GM12891 (cell line): Measurements from ENCODE around the gene PIAS1.

Experiments used
- DNase-seq: peaks from one replicate; pipeline ENCODE4 v3.0.0; 2011; ENCODE audit warnings: low spot score; ENCODE audit not compliant: insufficient read length
- FAIRE-seq: peaks from 2 replicates; lab custom pipeline; 2011; peaks lifted over from hg19 to GRCh38; lab: Jason Lieb, UNC
- PAX5 ChIP-seq: IDR thresholded peaks from 2 replicates; pipeline ENCODE4 v1.6.1; 2011; ENCODE audit warnings: low read length, moderate library complexity, mild to moderate bottlenecking; ENCODE audit not compliant: insufficient read depth, severe bottlenecking
- POLR2A ChIP-seq: IDR thresholded peaks from 2 replicates; pipeline ENCODE4 v1.6.1; 2011; ENCODE audit warnings: low read depth, low read length, control low read depth
- POLR2AphosphoS5 ChIP-seq: IDR thresholded peaks from 2 replicates; pipeline ENCODE4 v1.6.1; 2011; ENCODE audit warnings: low read depth, low read length, control low read depth
- POU2F2 ChIP-seq: IDR thresholded peaks from 2 replicates; pipeline ENCODE4 v1.6.1; 2011; ENCODE audit warnings: low read depth, mild to moderate bottlenecking, control low read depth, low read length, moderate library complexity
- SPI1 ChIP-seq: IDR thresholded peaks from 2 replicates; pipeline ENCODE4 v1.6.1; 2011; ENCODE audit warnings: low read depth, low read length, control low read depth
- TAF1 ChIP-seq: IDR thresholded peaks from 2 replicates; pipeline ENCODE4 v1.6.1; 2011; ENCODE audit warnings: low read depth, low read length, control low read depth

The PIAS1 gene

DNA sequence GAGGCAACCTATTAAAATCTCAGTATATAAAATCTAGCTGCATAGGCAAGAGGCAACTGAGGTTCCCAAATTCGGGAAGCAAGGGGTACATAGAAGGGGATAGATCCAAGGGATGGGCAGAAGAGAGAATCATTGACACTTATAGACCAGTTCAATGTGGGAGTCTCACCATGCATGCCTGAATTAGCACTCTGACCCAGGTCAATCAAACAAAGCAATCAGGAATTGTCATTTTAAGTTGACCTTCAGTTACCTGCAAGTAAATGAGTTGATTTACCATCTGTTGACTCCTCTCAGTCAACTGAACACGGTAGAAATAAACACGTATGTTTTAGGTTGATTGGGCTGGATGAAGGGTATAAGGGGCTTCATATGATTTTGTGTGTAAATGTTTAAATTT is 33.4 kb upstream of the PIAS1 start:
- TF ChIP-seq POLR2AphosphoS5 (no peak), POLR2A (no peak), TAF1 (no peak), POU2F2 (no peak), PAX5 (no peak), SPI1 (no peak)
- DNase-seq (no peak), FAIRE-seq (no peak)

DNA sequence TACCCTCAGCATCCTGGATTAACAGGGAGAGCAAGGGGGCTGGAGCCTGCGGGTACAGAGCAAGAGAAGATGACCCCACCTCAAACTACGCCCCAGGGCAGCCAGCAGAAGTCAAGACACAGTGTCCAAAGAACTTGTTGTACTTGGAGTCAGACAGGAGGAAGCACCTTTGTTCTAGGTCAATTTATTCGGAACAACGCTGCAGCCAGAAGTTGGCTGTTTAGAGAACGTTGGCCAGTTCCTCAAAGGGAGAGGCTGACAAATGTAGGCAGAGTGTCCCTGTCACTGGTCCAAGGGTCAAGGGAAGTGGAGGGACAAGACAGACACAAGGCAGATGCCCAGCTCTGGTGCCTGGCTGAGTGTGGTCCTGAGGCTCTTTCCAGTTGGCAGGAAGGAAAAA is 32.1 kb upstream of the PIAS1 start:
- TF ChIP-seq SPI1 (no peak), POLR2A (no peak), PAX5 (no peak), POU2F2 (no peak)
- FAIRE-seq (no peak), DNase-seq (no peak)

DNA sequence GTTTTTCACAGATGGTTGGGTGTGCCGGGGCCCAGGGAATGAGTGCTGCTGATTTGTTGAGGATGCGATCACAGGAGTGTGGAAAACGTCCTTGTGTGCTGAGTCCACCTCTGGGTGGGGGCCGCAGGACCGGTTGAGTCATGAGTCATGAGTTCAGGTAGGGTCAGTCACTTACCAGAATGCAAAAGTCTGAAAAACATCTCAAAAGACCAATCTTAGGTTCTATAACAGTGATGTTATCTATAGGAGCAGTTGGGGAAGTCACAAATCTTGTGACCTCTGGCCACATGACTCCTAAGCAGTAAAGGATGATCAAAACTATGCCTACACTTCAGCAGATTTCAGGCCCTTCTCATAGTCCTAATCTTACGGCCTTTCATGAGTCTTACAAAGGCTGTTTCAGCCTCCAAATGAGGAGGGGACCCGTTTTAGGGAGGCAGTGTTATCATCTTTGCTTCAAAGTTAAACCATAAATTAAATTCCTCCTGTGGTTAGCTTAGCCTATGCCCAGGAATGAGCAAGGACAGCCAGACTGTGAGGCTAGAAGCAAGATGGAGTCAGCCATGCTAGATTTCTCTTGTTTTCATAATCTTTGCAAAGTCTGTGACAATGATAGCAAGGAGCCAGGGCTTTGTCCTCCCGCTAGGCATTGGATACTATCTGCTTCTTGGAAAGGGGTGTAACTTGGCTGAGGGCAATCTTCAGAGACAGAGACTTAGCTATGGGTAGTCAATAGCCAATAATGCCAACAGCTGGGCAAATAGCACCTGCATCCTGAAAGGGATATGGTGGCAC is 30.6 kb upstream of the PIAS1 start:
- no peak for TF ChIP-seq SPI1
- no peak for TF ChIP-seq POLR2A
- TF ChIP-seq PAX5: no peak
- no peak for TF ChIP-seq POLR2AphosphoS5
- TF ChIP-seq TAF1: no peak
- TF ChIP-seq POU2F2: no peak
- FAIRE-seq: no peak

DNA sequence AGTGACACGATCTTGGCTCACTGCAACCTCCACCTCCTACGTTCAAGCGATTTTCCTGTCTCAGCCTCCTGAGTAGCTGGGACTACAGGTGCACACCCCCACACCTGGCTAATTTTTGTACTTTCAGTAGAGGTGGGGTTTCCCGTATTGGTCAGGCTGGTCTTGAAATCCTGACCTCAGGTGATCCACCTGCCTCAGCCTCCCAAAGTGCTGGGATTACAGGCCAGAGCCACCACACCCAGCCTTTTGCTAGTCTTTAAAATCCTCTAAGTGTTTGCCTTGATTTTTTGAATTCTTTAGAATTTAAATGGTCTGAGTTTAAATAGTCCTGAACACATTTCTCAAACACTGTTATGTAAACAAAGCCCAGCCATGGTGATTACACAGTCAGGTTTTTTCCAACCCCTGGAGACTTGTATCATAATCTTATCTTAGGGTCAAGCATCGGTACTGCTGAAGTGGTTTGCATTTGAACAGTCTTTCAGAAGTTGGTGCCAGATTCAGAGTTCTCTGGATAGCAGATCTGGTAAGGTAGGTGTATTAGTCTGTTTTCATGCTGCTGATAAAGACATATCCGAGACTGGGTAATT is 28.2 kb upstream of the PIAS1 start:
- TF ChIP-seq POLR2A: no peak
- TF ChIP-seq POU2F2: no peak
- TF ChIP-seq TAF1: no peak
- TF ChIP-seq POLR2AphosphoS5: no peak
- no peak for TF ChIP-seq SPI1
- TF ChIP-seq PAX5: no peak
- no peak for FAIRE-seq
- DNase-seq: no peak

More for the DNA sequence above, 30.6 kb upstream of the PIAS1 start:
- DNase-seq: no peak

DNA sequence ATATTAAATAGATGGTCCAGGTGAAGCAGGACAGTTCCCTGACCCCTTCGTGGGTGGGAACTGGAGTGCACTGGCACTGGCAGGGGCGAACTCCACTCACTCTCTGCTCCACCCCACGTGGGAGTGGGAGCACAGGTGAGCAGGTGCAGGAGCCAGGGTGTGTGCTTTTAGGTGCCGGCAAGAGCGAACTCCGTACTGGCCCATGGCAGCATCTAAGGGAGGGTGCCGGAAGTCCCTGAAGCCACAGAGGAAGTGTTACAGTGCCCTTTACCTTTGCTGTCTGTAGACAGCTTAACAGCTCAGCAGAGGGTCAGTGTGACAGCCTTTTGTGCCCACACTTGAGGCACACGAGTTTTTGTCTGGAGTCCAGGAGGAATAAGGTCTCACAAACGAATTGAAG is 26.7 kb upstream of the PIAS1 start:
- DNase-seq (no peak), FAIRE-seq (no peak)
- 0 out of 2 replicates have a peak, but pooled peaks have one; percentile 5 for TF ChIP-seq SPI1
- TF ChIP-seq POU2F2: no peak

DNA sequence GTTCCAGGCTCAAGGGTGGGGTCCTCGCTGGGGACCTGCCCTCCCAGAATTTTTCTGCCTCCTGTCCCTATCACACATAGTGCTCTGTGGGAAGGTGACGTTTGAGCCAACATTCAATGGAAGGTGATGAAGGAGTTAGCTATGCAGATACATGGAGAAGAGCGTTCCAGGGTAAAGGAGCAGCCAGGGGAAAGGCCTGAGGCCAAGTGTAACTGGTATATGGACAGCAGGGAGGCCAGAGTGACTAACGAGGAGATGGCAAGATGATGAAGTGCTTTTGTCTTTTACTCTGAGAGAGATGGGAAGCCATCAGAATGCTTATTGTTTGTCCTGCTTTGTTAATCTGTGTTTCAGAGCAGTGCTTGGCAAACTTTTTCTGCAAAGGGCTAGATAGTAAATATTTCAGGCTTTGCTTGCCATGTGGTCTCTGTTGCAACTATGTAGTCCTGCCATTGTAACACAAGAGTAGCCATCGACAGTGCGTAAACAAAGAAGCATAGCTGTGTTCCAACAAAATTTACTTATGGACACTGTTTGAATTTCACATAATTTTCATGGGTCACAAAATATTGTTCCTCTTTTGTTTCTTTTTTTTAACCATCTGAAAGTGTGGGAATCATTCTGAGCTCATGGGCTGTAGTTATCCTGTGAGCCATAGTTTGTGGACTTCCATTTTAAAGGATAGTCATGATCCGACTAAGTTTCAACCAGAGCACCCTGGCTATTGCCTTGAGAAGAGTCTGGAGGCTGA is 25.8 kb upstream of the PIAS1 start:
- DNase-seq: no peak
- no peak for FAIRE-seq
- TF ChIP-seq POLR2A: no peak
- TF ChIP-seq SPI1: no peak
- TF ChIP-seq POLR2AphosphoS5: no peak
- TF ChIP-seq POU2F2: no peak
- TF ChIP-seq PAX5: no peak
- no peak for TF ChIP-seq TAF1

DNA sequence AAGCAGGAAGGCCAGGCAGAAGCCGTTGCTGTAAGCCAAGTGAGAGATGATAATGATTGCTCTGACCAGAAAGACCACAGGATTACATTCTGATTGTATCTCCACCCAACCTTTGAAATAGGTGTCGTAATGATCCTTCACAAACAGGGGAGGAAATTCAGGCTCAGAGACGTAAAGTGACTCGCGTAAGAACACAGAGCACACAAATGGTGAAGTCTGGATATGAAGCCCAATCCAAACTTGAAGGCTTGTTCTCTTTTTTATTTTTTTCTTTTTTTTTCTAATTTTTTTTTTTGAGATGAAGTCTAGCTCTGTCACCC is 25.3 kb upstream of the PIAS1 start:
- DNase-seq: no peak
- TF ChIP-seq POLR2AphosphoS5 (no peak), PAX5 (no peak), SPI1 (no peak), POLR2A (no peak), POU2F2 (no peak), TAF1 (no peak)
- no peak for FAIRE-seq

DNA sequence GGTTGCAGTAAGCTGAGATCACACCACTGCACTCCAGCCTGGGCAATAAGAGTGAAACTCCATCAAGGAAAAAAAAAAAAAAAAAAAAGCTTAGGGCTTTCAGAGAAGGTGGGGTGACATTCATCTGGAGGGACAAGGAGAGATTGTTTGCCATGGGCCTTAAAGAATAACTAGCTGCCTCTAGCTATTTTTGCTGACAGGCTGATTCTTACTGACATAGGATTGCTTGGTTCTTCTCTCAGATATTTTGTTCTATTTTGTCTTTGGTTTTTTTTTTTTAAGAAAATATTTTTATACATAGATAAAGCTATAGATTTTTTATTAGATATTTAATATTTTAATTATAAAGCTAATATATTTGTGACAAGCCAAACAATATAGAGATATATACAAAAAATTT is 24.2 kb upstream of the PIAS1 start:
- no peak for TF ChIP-seq SPI1
- TF ChIP-seq POLR2A: no peak
- TF ChIP-seq TAF1: no peak
- TF ChIP-seq PAX5: no peak
- no peak for TF ChIP-seq POLR2AphosphoS5
- TF ChIP-seq POU2F2: no peak
- FAIRE-seq (no peak), DNase-seq (no peak)

DNA sequence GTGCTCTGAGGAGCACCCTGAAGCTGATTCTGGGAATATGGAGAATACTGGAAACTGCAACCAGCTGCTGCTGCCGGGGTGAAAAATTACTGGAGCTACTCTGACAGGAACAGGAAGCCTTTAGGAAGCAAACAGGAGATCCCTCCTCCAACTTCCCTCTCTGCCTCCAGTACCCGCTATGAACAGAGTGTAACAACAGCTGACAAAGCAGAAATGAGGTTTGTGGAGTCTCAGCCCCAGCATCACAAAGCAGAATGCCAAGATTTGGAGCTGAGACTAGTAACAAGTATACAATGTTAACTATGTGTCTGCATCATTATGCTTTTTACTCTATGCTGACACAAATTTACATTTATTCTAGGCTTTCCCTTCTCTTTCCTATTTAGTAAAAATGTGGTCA is 22.7 kb upstream of the PIAS1 start:
- no peak for DNase-seq
- TF ChIP-seq PAX5 (no peak), TAF1 (no peak)
- FAIRE-seq: no peak

GRCh38 chr15:68032672-68033071 is 21.4 kb upstream of the PIAS1 start:
- FAIRE-seq: no peak
- 0 out of 2 replicates have a peak, but pooled peaks have one; percentile 18 for TF ChIP-seq SPI1
- no peak for TF ChIP-seq POLR2A
- no peak for TF ChIP-seq POLR2AphosphoS5
- TF ChIP-seq PAX5: no peak
- DNase-seq: no peak
